Activated CD4-positive, alpha-beta memory T cell treated with anti-CD3 and anti-CD28 coated beads for 36 hours (primary cell): ENCODE measurements around the gene EVC2. TPM values are rescaled to one million over a fixed set of nuclear protein-coding genes. Genes with fewer than 3 reads are reported as not detected.

Experiments
- CTCF ChIA-PET: fragments of 350-600 bp; sonication (Branson Sonifier 250); formaldehyde crosslinking; loops from one replicate; lab custom pipeline; 2021; ENCODE audit warnings: antibody characterized with exemption, inconsistent platforms; lab: Charles Lee
- POLR2A ChIA-PET: fragments of 350-600 bp; sonication (Branson Sonifier 250); formaldehyde crosslinking; loops from one replicate; lab custom pipeline; 2021; ENCODE audit warnings: antibody characterized with exemption; lab: Charles Lee
- DNase-seq: peaks from one replicate; pipeline ENCODE4 v3.0.0-alpha.2; 2020
- H3K27ac Mint-ChIP-seq: one replicate; pipeline ENCODE4 v1.8.0; 2021; ENCODE audit warnings: mixed read lengths
- H3K27me3 Mint-ChIP-seq: one replicate; pipeline ENCODE4 v1.8.0; 2021; ENCODE audit warnings: mixed read lengths
- H3K36me3 Mint-ChIP-seq: one replicate; pipeline ENCODE4 v1.8.0; 2021; ENCODE audit warnings: mixed read lengths
- H3K4me1 Mint-ChIP-seq: one replicate; pipeline ENCODE4 v1.8.0; 2021; ENCODE audit warnings: low read depth, mixed read lengths
- H3K4me3 Mint-ChIP-seq: one replicate; pipeline ENCODE4 v1.8.0; 2021; ENCODE audit warnings: mild to moderate bottlenecking, mixed read lengths
- H3K9me3 Mint-ChIP-seq: one replicate; pipeline ENCODE4 v1.8.0; 2021; ENCODE audit warnings: mixed read lengths
- intact Hi-C: fragments of 100-400 bp; cut with micrococcal nuclease; formaldehyde crosslinking; loops from one replicate; pipeline ENCODE4 v1.15.1; 2023
- total RNA-seq, 2 experiments: library from RNA; stranded (reverse); gene quantifications; one replicate each; pipeline ENCODE4 v1.2.3, GENCODE V29; 2021

Gene EVC2
- total RNA-seq, 2 experiments from 2014 or later: 1.7 to 1.8 TPM

- no peak for DNase-seq
- H3K27ac Mint-ChIP-seq: no peak overlapping the region
- intact Hi-C loops: no loop called here
- CTCF ChIA-PET: no interaction called here
- no peak overlapping the region for H3K4me3 Mint-ChIP-seq
- H3K4me1 Mint-ChIP-seq: no peaks in the 10 kb centered on the region
- POLR2A ChIA-PET: no interaction called here
- H3K27me3 Mint-ChIP-seq: no peaks in the 10 kb centered on the region
- H3K36me3 Mint-ChIP-seq: no peaks in the 10 kb centered on the region
- H3K9me3 Mint-ChIP-seq: no peaks in the 10 kb centered on the region
Observed at GRCh38 chr4:5574386-5574785, 134.0 kb downstream of the EVC2 start.

GRCh38 chr4:5573965-5574364 lies 134.4 kb downstream of the EVC2 start:
- Mint-ChIP-seq H3K9me3 (no peaks in the 10 kb centered on the region), H3K27me3 (no peaks in the 10 kb centered on the region), H3K4me1 (no peaks in the 10 kb centered on the region), H3K36me3 (no peaks in the 10 kb centered on the region), H3K27ac (no peak overlapping the region), H3K4me3 (no peak overlapping the region)
- ChIA-PET CTCF (no interaction called here), POLR2A (no interaction called here)
- intact Hi-C loops: no loop called here
- DNase-seq: no peak

GRCh38 chr4:5572751-5573150 lies 135.6 kb downstream of the EVC2 start:
- DNase-seq: no peak
- Mint-ChIP-seq H3K9me3 (no peaks in the 10 kb centered on the region), H3K27ac (no peak overlapping the region), H3K4me3 (no peak overlapping the region), H3K36me3 (peaks cover 2% of the 10 kb centered on the region), H3K4me1 (no peaks in the 10 kb centered on the region), H3K27me3 (no peaks in the 10 kb centered on the region)
- POLR2A ChIA-PET: no interaction called here
- intact Hi-C loops: no loop called here
- CTCF ChIA-PET: no interaction called here

GRCh38 chr4:5572114-5572513 lies 136.2 kb downstream of the EVC2 start:
- intact Hi-C loops: no loop called here
- ChIA-PET CTCF (no interaction called here), POLR2A (no interaction called here)
- Mint-ChIP-seq H3K27ac (no peak overlapping the region), H3K4me3 (no peak overlapping the region), H3K36me3 (peaks cover 2% of the 10 kb centered on the region), H3K4me1 (no peaks in the 10 kb centered on the region), H3K9me3 (no peaks in the 10 kb centered on the region), H3K27me3 (no peaks in the 10 kb centered on the region)
- no peak for DNase-seq

GRCh38 chr4:5571646-5572045 lies 136.7 kb downstream of the EVC2 start:
- peaks cover 2% of the 10 kb centered on the region for H3K36me3 Mint-ChIP-seq
- no peak for DNase-seq
- no peak overlapping the region for H3K4me3 Mint-ChIP-seq
- no peak overlapping the region for H3K27ac Mint-ChIP-seq
- ChIA-PET CTCF (no interaction called here), POLR2A (no interaction called here)
- H3K9me3 Mint-ChIP-seq: no peaks in the 10 kb centered on the region
- no peaks in the 10 kb centered on the region for H3K27me3 Mint-ChIP-seq
- intact Hi-C loops: no loop called here
- no peaks in the 10 kb centered on the region for H3K4me1 Mint-ChIP-seq

- peaks cover 2% of the 10 kb centered on the region for H3K36me3 Mint-ChIP-seq
- H3K27me3 Mint-ChIP-seq: no peaks in the 10 kb centered on the region
- POLR2A ChIA-PET: no interaction called here
- no peaks in the 10 kb centered on the region for H3K9me3 Mint-ChIP-seq
- DNase-seq: no peak
- H3K4me1 Mint-ChIP-seq: no peaks in the 10 kb centered on the region
- H3K27ac Mint-ChIP-seq: no peak overlapping the region
- CTCF ChIA-PET: no interaction called here
- no peak overlapping the region for H3K4me3 Mint-ChIP-seq
- intact Hi-C loops: no loop called here
Observed at GRCh38 chr4:5569451-5569850, 138.9 kb downstream of the EVC2 start.

- no peaks in the 10 kb centered on the region for H3K9me3 Mint-ChIP-seq
- H3K4me1 Mint-ChIP-seq: no peaks in the 10 kb centered on the region
- no peak overlapping the region for H3K27ac Mint-ChIP-seq
- DNase-seq: no peak
- no peak overlapping the region for H3K4me3 Mint-ChIP-seq
- POLR2A ChIA-PET: no interaction called here
- H3K27me3 Mint-ChIP-seq: no peaks in the 10 kb centered on the region
- CTCF ChIA-PET: no interaction called here
- intact Hi-C loops: no loop called here
- H3K36me3 Mint-ChIP-seq: peaks cover 2% of the 10 kb centered on the region
Observed at GRCh38 chr4:5568931-5569330, 139.4 kb downstream of the EVC2 start.

- no peaks in the 10 kb centered on the region for H3K4me1 Mint-ChIP-seq
- no peak overlapping the region for H3K27ac Mint-ChIP-seq
- H3K36me3 Mint-ChIP-seq: peaks cover 2% of the 10 kb centered on the region
- intact Hi-C loops: no loop called here
- no peaks in the 10 kb centered on the region for H3K27me3 Mint-ChIP-seq
- POLR2A ChIA-PET: no interaction called here
- H3K4me3 Mint-ChIP-seq: no peak overlapping the region
- DNase-seq: no peak
- no peaks in the 10 kb centered on the region for H3K9me3 Mint-ChIP-seq
- CTCF ChIA-PET: no interaction called here
Observed at GRCh38 chr4:5568336-5568735, 140.0 kb downstream of the EVC2 start.

GRCh38 chr4:5566991-5567390 lies 141.4 kb downstream of the EVC2 start:
- ChIA-PET POLR2A (no interaction called here), CTCF (no interaction called here)
- intact Hi-C loops: no loop called here
- no peak for DNase-seq
- H3K4me3 Mint-ChIP-seq: no peak overlapping the region
- no peaks in the 10 kb centered on the region for H3K9me3 Mint-ChIP-seq
- H3K27me3 Mint-ChIP-seq: no peaks in the 10 kb centered on the region
- no peak overlapping the region for H3K27ac Mint-ChIP-seq
- H3K4me1 Mint-ChIP-seq: no peaks in the 10 kb centered on the region
- H3K36me3 Mint-ChIP-seq: peaks cover 2% of the 10 kb centered on the region

- H3K4me3 Mint-ChIP-seq: no peak overlapping the region
- H3K27me3 Mint-ChIP-seq: no peaks in the 10 kb centered on the region
- no peaks in the 10 kb centered on the region for H3K9me3 Mint-ChIP-seq
- H3K36me3 Mint-ChIP-seq: peaks cover 2% of the 10 kb centered on the region
- intact Hi-C loops: no loop called here
- H3K27ac Mint-ChIP-seq: no peak overlapping the region
- ChIA-PET CTCF (no interaction called here), POLR2A (no interaction called here)
- H3K4me1 Mint-ChIP-seq: no peaks in the 10 kb centered on the region
- DNase-seq: no peak
Observed at GRCh38 chr4:5566526-5566925, 141.8 kb downstream of the EVC2 start.

GRCh38 chr4:5563856-5564255 lies 144.5 kb downstream of the EVC2 start:
- Mint-ChIP-seq H3K36me3 (peaks cover 4% of the 10 kb centered on the region), H3K27ac (no peak overlapping the region), H3K4me3 (no peak overlapping the region)

GRCh38 chr4:5562476-5562875 lies 145.9 kb downstream of the EVC2 start:
- no peaks in the 10 kb centered on the region for H3K4me1 Mint-ChIP-seq
- H3K4me3 Mint-ChIP-seq: no peak overlapping the region
- CTCF ChIA-PET: no interaction called here
- no peak overlapping the region for H3K27ac Mint-ChIP-seq
- intact Hi-C loops: no loop called here
- no peaks in the 10 kb centered on the region for H3K27me3 Mint-ChIP-seq
- H3K36me3 Mint-ChIP-seq: peaks cover 2% of the 10 kb centered on the region
- POLR2A ChIA-PET: no interaction called here
- no peak for DNase-seq
- H3K9me3 Mint-ChIP-seq: no peaks in the 10 kb centered on the region

More at GRCh38 chr4:5563856-5564255, 144.5 kb downstream of the EVC2 start:
- ChIA-PET POLR2A (no interaction called here), CTCF (no interaction called here)
- no peak for DNase-seq
- intact Hi-C loops: no loop called here
- Mint-ChIP-seq H3K27me3 (no peaks in the 10 kb centered on the region), H3K4me1 (no peaks in the 10 kb centered on the region), H3K9me3 (no peaks in the 10 kb centered on the region)

- no peaks in the 10 kb centered on the region for H3K4me1 Mint-ChIP-seq
- H3K36me3 Mint-ChIP-seq: peaks cover 2% of the 10 kb centered on the region
- no peaks in the 10 kb centered on the region for H3K9me3 Mint-ChIP-seq
- H3K27ac Mint-ChIP-seq: no peak overlapping the region
- intact Hi-C loops: no loop called here
- no peak for DNase-seq
- ChIA-PET POLR2A (no interaction called here), CTCF (no interaction called here)
- H3K4me3 Mint-ChIP-seq: no peak overlapping the region
- no peaks in the 10 kb centered on the region for H3K27me3 Mint-ChIP-seq
Observed at GRCh38 chr4:5561286-5561685, 147.1 kb downstream of the EVC2 start.

- no peaks in the 10 kb centered on the region for H3K27me3 Mint-ChIP-seq
- intact Hi-C loops: no loop called here
- H3K4me1 Mint-ChIP-seq: no peaks in the 10 kb centered on the region
- H3K27ac Mint-ChIP-seq: no peak overlapping the region
- POLR2A ChIA-PET: no interaction called here
- CTCF ChIA-PET: no interaction called here
- H3K9me3 Mint-ChIP-seq: no peaks in the 10 kb centered on the region
- peaks cover 2% of the 10 kb centered on the region for H3K36me3 Mint-ChIP-seq
- DNase-seq: no peak
- H3K4me3 Mint-ChIP-seq: no peak overlapping the region
Observed at GRCh38 chr4:5558502-5558901, 149.9 kb downstream of the EVC2 start.
